HG02938 (cell line): ENCODE results near the gene FARP1.
"Not testable (repeated sequence)": the region's sequence is repeated elsewhere in the genome, so short reads cannot be mapped to it uniquely, and the experiment has no call there.

Source experiments
- ATAC-seq: cut with Tn5 transposase; IDR thresholded peaks from one replicate; pipeline ENCODE4 v1.9.1; 2021; ENCODE audit warnings: mild to moderate bottlenecking, moderate library complexity; ENCODE audit not compliant: unreplicated experiment

Gene FARP1

DNA sequence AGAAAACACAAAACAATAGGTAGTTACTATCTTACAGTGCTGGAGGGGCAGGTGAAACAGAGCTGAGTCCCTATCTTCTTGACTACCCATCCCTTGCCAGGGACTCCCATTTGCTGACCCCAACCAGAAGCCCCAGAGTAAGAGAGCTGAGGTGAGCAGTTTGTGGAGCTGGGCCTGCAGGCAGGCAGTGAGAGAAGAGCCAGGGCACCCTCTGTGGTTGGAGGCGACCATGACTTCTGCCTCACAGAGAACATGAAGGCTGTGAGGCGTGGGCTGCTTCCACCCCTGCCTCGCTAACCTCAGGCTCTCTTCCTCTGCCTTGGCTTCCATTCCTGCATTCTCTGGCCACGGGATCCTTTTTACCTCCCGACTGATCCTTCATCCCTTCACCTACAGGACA lies 81.7 kb downstream of the FARP1 start:
- ATAC-seq = no peak

DNA sequence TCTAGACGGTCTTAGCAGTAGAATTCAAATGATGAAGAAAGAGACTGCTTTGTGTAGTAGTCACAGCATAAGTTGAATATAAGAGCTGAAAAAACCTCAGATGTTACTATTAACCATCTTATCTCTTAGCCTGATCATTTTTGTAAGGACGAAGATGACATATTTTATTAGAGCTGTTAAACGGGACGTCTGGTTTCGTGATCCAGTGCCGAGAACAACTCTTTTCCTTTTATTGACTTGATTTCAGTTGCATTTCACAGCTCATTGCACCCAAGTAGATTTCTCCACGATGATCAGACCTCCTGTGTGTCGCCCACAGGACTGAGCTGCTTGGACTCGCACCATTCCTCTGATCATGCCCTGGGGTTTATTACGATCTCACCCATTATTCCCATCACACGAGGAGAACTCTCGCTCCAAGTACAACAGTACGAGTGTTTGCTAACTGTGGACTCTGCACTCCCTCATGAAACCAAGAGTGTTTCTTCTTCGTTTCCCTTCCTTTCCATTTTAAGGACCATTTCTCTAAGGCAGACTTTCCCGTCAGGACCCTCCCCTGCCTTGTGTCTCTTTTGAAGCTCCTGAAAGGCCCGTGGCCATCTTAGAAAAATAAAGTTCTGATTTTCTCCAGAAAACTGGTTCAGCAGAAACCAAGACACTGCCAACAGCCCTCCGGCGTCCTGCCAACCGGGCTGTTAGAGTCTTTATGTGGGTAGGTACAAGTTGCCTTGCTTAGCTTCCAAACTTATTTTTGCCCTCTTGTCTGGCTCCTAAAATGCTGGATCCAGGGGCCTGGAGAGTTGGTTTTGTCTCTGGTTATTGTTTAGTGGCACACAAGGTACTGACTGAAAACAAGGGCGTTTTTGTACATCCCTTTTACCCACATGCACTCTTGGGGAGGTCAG lies 82.4 kb downstream of the FARP1 start:
- ATAC-seq = no peak

DNA sequence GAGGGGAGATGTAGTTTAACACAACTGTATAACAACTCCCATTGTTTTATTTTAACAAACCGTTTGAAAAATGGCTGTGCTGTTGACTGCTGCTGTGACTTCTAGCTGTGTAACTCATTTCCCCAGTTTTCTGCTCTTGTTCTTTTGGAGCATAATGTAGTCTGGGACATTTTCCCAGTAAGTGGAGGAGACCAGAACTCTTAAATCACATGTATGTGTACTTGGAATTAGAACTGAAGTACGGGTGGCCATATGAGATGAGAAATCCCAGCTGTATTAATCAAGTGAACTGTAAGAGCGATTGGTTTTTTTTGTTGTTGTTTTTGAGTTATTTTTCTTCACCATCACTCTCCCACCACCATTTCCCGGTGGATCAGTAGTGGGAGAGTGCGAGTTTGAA lies 83.6 kb downstream of the FARP1 start:
- ATAC-seq = no peak

DNA sequence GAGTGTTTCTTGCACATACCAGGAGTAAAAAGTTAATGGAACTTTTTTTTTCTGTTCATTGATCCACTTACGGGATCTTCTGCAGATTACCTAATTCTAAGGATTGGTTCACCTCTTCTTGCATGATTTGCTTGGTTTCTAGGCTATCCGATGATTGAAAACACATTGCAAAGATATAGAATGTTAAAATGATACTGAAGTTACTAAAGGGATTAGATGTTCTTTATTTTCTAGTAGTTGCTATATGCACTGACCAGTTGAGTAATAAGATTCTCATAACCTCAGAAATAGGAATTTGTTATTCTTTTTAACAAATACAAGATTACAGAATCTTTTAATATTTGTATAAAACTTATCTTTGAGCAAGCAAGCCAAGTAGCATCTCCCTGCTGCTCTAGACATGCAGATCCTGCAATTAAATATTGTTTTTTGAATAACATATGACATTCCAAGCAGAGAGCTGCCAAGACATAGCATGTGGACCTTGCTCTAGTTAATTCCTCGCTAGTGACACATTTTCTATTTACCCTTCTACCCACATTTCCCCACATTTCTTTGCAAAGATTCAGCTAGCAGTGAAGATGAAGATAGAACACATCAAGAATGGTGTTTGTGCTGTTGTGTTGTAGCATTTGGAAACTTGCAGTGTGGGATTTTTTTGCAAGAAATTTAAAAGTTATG lies 85.9 kb downstream of the FARP1 start:
- no peak for ATAC-seq

DNA sequence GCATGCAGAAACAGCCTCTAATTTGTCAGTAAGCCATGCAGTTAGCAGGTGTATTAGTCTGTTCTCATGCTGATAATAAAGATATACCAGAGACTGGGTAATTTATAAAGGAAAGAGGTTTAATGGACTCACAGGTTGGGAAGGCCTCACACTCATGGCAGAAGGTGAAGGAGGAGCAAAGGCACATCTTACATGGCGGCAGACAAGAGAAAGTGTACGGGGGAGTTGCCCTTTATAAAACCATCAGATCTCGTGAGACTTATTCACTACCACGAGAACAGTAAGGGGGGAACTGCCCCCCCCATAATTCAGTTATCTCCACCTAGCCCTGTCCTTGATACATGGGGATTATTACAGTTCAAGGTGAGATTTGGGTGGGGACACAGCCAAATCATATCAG lies 87.9 kb downstream of the FARP1 start:
- ATAC-seq = not testable (repeated sequence)

DNA sequence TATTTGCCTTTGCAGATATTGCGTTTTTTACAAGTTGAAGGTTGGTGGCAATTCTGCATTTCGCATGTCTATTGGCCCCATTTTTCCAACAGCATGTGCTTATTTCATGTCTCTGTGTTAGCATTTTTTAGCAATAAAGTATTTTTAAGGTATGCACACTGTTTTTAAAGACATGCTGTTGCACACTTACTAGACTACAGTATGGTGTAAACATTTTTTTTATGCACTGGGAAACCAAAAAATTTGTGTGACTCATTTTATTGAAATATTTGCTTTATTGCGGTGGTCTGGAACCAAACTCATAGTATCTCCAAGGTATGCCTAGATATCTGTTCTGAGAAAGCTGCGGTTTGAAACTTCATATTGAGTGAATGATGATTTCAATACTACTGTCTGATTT lies 89.6 kb downstream of the FARP1 start:
- no peak for ATAC-seq

DNA sequence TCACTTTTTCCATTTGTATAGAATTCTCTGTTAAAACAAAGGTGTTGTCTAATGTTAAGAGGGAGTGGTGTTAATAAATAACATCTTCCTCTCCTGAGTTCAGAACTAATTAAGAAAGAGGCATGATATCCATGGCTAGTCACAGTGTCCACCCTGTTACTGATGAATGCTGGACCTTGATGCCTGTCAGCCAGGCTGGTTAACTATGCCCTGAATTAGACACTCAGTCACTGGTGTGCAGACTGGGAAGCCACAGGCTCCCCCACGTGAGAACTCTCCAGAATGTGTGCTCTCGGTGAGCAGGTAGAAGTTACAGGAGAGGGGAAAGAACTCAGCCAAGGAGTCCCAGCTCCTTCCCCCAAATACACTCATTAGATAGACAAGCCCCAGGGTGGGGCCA lies 90.2 kb downstream of the FARP1 start:
- ATAC-seq = no peak

DNA sequence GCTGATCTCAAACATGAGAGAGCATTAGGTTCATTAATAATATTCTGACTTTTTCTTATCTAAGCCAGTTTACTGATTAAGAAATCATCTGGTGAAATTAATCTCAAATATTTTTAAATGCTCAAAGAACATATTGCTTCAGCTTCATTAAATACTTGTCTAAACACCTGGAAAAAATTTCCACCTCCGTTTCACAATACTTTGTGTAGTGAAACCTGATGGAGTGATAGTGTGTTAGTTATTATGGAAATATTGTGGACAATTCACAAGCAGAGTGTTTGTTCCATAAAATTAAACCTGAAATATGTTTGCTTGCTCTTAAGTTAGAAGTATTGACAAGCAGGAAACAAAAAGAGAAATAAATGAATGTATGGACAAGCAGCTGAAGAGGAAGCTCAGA lies 91.5 kb downstream of the FARP1 start:
- no peak for ATAC-seq

DNA sequence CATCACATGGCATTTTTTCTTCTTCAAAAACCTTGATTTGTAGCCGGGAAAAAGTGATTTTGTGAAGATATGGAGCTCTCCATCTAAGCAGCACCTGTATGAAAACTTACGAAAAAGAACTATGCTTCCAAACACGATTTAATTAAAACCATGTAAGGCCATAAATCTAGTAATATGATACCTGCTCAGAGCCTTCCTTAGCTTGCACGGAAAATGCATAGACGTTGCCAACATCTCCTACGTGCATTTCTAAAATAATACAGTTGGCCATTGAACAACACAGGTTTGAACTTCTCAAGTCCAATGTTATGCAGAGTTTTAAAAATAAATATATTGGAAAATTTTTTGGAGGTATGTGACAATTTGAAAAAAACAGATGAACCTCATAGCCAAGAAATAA lies 93.3 kb downstream of the FARP1 start:
- ATAC-seq = no peak

DNA sequence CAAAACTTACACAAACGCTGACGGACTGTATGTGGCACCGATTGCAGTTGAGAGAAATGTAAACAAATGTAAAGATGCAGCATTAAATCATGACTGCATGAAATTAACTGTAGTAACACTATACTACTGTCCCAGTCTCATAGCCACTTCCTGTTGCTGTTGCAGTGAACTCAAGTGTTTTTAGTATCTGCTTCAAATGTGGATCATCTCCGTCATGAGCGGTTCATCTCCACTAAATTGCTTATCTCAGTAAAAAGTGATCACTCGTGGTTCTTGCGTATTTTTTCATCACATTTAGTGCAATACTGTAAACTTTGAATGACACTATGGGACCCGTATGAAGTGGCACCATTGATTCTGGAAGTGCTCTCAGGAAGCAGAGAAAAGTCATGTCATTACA lies 94.4 kb downstream of the FARP1 start:
- no peak for ATAC-seq

DNA sequence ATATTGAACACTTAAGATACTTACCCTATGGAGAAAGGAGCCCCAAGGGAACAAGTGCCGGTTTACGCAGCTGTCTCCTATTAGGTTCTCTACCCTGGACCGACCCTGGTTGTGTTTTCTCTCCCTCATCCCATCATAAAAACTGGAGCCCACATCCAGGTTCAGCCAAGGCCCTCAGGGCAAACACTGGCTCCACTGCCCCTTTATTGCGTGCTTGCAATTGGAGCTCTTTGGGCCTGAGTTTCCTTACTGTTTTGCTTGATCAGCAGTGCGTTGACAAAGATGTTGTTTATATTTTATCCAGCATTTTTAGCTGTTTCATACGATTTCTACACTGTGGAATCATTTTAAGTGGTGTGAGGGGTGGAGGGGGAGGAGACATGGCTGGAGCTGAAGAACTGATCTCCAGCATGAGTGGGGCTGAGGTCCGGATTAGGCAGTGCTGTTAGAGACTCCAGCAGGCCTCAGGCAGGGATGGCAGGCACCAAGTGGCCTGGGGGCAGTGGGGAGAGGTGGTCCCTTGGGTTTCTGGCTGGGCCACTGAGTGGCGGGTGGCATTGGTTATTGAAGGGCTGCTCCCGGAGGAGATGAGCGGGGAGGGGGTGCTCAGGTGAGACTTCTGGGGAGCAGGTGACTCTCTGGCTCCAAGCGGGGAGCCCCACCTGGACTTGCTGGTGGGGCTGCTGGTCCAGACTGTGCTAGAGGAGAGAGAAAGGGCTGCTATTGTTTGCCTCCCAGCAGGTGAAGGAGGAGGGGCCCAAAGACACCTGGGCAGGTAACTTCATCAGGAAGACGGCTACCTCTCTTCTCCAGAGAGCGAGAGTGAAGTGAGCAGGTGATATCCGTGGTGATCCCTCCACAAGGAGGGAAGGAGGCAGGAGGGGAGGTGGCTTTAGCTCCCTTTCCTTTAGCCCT lies 96.5 kb downstream of the FARP1 start:
- ATAC-seq = no peak

DNA sequence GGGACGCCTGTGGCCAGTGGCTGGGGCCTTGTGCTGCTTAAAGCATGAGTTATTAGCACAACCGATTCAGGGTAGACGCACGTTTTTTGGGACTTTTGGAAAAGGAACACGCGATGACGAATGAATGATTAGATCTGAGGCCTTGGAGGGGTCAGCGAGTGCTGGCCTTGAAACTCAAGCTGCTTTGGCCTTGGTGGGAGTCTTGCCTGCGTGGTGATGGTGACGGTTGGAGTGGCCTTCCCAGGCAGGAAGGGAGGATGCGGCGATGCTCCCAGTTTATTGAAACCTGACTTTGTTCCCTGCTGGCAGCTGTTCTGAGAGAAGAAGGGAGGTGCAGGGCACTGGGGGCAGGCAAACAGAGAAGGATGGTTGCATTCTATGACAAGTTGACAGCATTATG lies 97.2 kb downstream of the FARP1 start:
- ATAC-seq = no peak

DNA sequence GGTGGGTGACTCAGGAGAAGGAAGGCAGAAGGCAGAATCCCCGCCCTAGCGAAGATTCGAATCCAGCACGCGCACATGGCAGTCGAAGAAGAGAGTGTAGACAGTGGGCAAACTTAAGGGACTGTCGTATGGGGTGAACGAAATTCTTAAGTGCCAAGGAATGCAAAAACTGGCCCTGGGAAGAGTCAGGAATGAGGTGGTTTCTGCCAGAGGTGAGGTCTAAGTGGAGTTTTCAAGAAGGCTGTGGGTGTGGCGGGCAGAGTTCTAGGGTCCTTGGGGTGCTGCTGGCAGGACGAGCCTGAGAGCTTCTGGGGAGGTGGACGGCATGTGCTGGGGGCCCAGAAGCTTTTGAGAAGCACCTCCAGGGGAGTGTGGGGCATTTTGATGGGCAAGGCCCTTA lies 98.1 kb downstream of the FARP1 start:
- no peak for ATAC-seq

DNA sequence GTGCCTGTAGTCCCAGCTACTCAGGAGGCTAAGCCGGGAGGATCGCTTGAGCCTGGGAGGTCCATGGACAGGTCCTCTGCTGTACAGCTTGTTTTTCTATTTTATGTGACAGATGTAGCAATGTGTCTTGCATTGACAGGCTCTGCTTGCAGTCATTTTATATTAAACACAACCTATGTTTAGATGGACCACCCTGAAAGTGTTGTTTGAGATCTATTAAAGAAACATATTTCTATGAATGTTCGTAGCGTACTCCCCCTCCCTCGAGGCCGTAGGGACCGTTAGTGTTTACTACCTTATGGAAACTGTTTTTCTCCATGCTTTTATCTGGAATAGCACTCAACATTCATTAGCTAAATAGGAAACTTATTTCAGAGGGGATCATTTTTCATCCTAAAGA lies 99.1 kb downstream of the FARP1 start:
- ATAC-seq = no peak

DNA sequence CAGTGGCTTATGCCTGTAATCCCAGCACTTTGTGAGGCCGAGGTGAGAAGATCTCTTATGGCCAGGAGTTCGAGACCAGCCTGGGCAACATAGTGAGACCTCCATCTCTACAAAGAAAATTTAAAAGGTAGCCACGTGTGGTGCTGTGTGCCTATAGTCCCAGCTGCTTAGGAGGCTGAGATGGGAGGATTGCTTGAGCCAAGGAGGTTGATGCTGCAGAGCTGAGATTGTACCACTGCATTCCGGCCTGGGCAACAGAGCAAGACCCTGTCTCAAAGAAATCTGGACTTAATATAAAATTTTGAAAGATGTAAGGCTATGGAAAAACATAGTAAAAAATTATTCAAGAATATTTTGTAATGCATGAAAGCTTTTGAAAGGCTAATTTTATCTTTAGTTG lies 99.5 kb downstream of the FARP1 start:
- no peak for ATAC-seq

DNA sequence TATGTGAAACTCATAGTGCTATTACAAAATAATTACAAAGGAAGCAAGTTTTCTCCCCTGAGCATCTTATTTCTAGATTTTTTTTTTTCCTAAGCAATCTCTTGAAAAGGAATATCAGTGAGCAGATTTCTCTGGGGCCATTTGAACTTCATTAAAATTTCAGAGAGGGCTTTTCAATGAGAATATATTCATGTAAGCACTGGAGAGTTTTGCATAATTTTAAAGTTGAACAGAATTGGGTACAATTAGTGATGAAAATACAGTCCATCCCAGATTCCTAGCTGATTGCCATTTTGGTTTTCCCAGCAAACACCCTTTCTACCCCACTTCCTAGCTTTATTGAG lies 101.0 kb downstream of the FARP1 start:
- no peak for ATAC-seq

DNA sequence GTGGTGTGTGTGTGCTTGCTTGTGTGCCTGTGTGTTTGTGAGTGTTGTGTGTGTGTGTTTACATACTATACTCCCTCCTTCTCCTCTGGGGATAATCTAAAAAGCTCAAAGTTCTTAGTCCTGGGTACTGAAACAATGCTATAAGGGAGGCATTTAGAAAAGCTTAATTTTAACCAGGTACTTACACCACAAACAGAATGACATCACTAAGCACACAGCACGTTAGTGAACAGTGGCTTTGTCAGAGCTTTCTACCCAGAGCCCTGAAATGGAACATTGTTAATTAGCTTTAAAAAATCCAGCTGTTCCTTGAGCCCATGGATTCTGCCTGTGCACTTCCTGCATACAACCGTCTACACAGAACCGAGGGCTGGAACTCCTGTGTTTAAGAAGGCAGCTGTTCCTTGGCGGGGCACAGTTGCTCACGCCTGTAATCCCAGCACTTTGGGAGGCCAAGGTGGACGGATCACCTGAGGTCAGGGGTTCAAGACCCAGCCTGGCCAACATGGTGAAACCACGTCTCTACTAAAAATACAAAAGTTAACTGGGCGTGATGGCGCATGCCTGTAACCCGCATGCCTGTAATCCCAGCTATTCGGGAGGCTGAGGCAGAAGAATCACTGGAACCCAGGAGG lies 103.8 kb downstream of the FARP1 start:
- ATAC-seq = no peak

DNA sequence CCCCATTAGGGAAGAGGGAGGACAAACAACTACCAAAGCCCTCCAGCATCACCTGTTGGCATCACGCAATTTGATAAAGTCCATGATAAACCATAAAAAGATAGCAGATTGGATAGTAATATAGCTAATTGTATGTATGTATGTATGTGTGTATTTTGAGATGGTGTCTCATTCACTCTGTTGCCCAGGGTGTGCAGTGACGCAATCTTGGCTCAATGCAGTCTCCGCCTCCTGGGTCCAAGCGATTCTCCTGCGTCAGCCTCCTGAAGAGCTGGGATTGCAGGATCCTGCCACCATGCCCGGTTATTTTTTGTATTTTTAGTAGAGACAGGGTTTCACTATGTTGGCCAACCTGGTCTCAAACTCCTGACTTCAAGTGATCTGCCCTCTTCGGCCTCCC lies 108.8 kb downstream of the FARP1 start:
- no peak for ATAC-seq

DNA sequence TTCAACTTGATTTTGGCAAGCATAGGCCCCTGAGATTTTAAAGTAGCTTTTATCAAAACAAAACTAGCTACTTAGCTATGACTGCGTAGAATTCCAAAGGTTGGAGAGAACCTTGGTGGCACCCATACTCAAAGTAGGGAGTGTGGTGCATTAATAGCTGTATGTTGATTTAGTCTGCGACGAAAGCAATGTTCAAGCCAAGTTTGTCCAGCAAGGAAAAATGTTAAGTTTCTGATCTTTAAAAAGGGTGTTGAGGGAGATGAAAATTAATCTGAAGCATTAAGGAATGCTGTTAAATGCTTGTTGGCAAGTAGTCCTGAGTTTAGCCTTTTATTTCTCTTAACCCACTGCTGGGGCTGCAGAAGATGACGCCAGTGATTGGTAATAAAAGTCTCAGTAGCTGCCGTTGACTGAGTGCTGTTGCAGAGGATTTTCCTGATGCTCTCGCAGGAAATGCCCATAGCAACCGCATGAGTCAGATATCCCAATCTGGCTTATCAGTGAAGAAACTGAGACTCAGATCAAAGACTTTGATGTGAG lies 110.1 kb downstream of the FARP1 start:
- no peak for ATAC-seq

DNA sequence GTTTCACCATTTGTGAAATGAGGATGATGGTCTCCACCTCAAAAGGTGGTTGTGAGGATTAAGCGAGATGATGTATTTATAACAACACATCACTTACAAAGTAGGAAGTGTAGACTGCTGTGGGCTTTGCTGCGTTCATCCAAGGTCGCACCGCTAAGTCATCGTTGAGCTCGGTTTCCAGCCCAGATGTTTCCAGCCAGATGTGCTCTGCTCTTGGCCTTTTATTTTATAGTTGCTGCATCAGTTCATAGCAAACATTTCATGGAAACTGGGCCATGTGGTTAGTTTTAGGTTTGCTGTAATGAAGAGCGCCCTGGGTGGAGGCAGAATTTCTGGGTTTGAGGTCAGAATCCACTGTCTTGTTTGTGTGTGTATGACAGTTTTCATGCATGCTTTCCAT lies 110.6 kb downstream of the FARP1 start:
- no peak for ATAC-seq

DNA sequence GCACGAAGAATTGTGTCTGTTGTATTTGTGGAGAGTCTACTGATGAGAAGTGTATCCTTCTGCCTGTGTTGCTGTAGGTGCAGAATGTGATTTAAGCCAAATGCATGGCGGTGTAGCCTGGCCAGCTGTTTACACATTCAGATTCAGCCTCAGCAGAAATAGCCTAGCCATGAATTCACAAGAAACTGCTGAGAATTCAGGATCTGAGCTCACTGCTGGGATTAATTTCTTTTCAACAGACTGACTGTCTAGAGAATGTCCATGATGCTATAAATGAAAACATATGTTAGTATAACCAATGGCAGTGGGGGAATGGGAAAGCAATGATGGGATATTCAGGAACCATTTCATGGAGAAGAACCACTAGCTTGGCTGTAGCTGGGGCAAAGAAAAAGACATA lies 111.6 kb downstream of the FARP1 start:
- ATAC-seq = no peak
